Cardiac atrium fibroblast (primary cell): ENCODE results near the gene ZNF593. TPM values are rescaled to one million over a fixed set of nuclear protein-coding genes. Genes with fewer than 3 reads are reported as not detected.

Experiments used
- total RNA-seq: library from RNA; depleted of rRNA; stranded (reverse); fragments of >200 nt; gene quantifications from 2 replicates; pipeline ENCODE4 v1.2.3, GENCODE V29; 2015

ZNF593 gene
- 32.2 and 51.1 TPM in 2 replicates for total RNA-seq

GRCh38 chr1:26169669-26170471 is at the start of gene ZNF593:
Gene ZNF593 (plus strand): TSS chr1:26169908. CDS start chr1:26169984, 76 bp downstream.

GRCh38 chr1:26158908-26159742 is 10.6 kb upstream of the ZNF593 start, which contains the start of gene FAM110D:
Gene FAM110D (plus strand): TSS chr1:26159079. CDS start chr1:26161292, 2,213 bp downstream.

GRCh38 chr1:26168410-26169197 is 1.1 kb upstream of the ZNF593 start, which contains the start of gene C1orf232:
Gene C1orf232 (minus strand): TSS chr1:26168963. CDS start chr1:26168499, 464 bp downstream.

GRCh38 chr1:26171084-26172072 is 1.7 kb downstream of the ZNF593 start, which contains the start of gene ZNF593OS:
Gene ZNF593OS (minus strand): TSS chr1:26171832. CDS start chr1:26171661, 171 bp downstream.

GRCh38 chr1:26177182-26177684 is 7.5 kb downstream of the ZNF593 start, which contains the start of gene CNKSR1:
Gene CNKSR1 (plus strand): TSS chr1:26177491. CDS start chr1:26177548, 57 bp downstream.

GRCh38 chr1:26190373-26190987 is 20.8 kb downstream of the ZNF593 start, which contains the start of gene CATSPER4:
Gene CATSPER4 (plus strand): TSS chr1:26190602. CDS start chr1:26190628, 26 bp downstream.

Other genes starting within 250 kb of the ZNF593 start
- gene PAFAH2, start 171.8 kb upstream of the ZNF593 start, total RNA-seq = 3.1 and 10.3 TPM in 2 replicates
- 0.49 TPM in 1 of 2 replicates, not detected in the other for gene EXTL1, start 148.1 kb upstream of the ZNF593 start, total RNA-seq
- gene SLC30A2, start 123.8 kb upstream of the ZNF593 start, total RNA-seq = not detected in 2 replicates
- gene TRIM63, start 102.3 kb upstream of the ZNF593 start, total RNA-seq = not detected in 2 replicates
- gene PDIK1L, start 58.1 kb upstream of the ZNF593 start, total RNA-seq = 2.3 and 4.5 TPM in 2 replicates
- 0.36 TPM in 1 of 2 replicates, not detected in the other for gene FAM110D, start 10.8 kb upstream of the ZNF593 start, total RNA-seq
- not detected in 2 replicates for gene C1orf232, start 945 bp upstream of the ZNF593 start, total RNA-seq
- not detected in 2 replicates for gene ZNF593OS, start 1.9 kb downstream of the ZNF593 start, total RNA-seq
- not detected in 2 replicates for gene CNKSR1, start 7.6 kb downstream of the ZNF593 start, total RNA-seq
- gene CATSPER4, start 20.7 kb downstream of the ZNF593 start, total RNA-seq = not detected in 2 replicates
- gene CEP85, start 64.3 kb downstream of the ZNF593 start, total RNA-seq = 4.1 and 5.2 TPM in 2 replicates
- 162 and 186 TPM in 2 replicates for gene SH3BGRL3, start 110.2 kb downstream of the ZNF593 start, total RNA-seq
- 2.6 and 3.6 TPM in 2 replicates for gene UBXN11, start 136.7 kb downstream of the ZNF593 start, total RNA-seq
- not detected in 2 replicates for gene CD52, start 148.1 kb downstream of the ZNF593 start, total RNA-seq
- gene CRYBG2, start 184.2 kb downstream of the ZNF593 start, total RNA-seq = not detected in 2 replicates
- not detected in 2 replicates for gene ZNF683, start 202.8 kb downstream of the ZNF593 start, total RNA-seq
- not detected in 2 replicates for gene LIN28A, start 240.9 kb downstream of the ZNF593 start, total RNA-seq